Measurements from ENCODE around the gene CEP112. TPM values are rescaled to one million over a fixed set of nuclear protein-coding genes. Genes with fewer than 3 reads are reported as not detected.

CEP112 gene
- total and polyA plus RNA-seq, 10 of the 15 experiments (the other 5 are each of a cell fraction or from before 2014, with no cell fraction given), result 0.11 to 3.8 (median 0.32) TPM; not detected in 1

DNA sequence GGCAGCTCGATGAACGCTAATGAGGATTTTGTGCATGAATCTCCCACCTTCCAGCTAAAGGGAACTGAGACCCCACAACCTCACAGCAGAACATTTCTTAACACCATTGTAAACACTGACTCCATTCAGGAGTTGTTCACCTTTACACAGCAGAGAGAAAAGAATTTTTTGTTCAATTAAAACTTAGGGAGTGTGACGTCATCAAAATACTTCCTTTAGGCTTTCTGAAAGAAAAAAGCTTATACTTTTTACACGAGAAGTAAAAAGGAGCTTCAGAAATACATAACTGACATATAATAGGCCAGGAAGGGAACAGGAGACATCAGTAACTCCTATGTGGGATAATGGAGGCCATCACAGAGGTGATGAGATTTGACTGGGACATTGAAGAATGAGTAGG is 532.4 kb downstream of the CEP112 start:
- TF ChIP-seq ATF7 (IDR thresholded peaks at IDR 0.05; ENCODE audit: low read depth) (peak; percentile 68), CBX3 (IDR thresholded peaks at IDR 0.05; ENCODE audit: borderline replicate concordance, low read depth) (no peak)
- no peak overlapping the region for H3K27ac ChIP-seq (ENCODE audit: control insufficient read depth, insufficient read depth)
- intact Hi-C loops (cut with micrococcal nuclease; ENCODE audit: unreplicated experiment) (no loop called here), in situ Hi-C loops (cut with MboI) (no loop called here)
- ATAC-seq (no peak), DNase-seq (ENCODE audit: low read depth, low spot score) (no peak), FAIRE-seq (no peak)
- ChIA-PET POLR2A (no interaction called here), RAD21 (ENCODE audit: unreplicated experiment) (interaction anchor here (0.8 kb wide), 1 partner anchor 52 kb away, joined by 4 read pairs; no protein-coding TSS in a partner anchor), CTCF (interaction anchor here (1.1 kb wide), 1 partner anchor 10 kb away, joined by 3 read pairs; no protein-coding TSS in a partner anchor), SMC1A (ENCODE audit: uncharacterized antibody, unreplicated experiment) (interaction anchor here (0.8 to 1.3 kb wide), 6 partner anchors 9 to 104 kb away, joined by 3 to 5 read pairs (median 3); no protein-coding TSS in a partner anchor)
- no peaks in the 10 kb centered on the region for H4K20me1 ChIP-seq (ENCODE audit: control insufficient read depth, insufficient read depth)
- no peaks in the 10 kb centered on the region for H3K9me3 ChIP-seq (replicated peaks; ENCODE audit: control insufficient read depth, insufficient read depth, low read length)
- H3K79me2 ChIP-seq (ENCODE audit: control insufficient read depth, insufficient read depth, low read length), result no peaks in the 10 kb centered on the region
- H3K4me1 ChIP-seq (ENCODE audit: control insufficient read depth, insufficient read depth, low read length), result peaks cover 4% of the 10 kb centered on the region; the same call in 1 of the 2 replicates
- no peak overlapping the region for H3K4me3 ChIP-seq
- no peak overlapping the region for H3K9ac ChIP-seq (ENCODE audit: control insufficient read depth, insufficient read depth, low read length)
- H3K27me3 ChIP-seq (replicated peaks in 1 of 2; ENCODE audit: control insufficient read depth in 2 of 2, insufficient read depth in 2 of 2, low read length in 1 of 2), result no peaks in the 10 kb centered on the region
- H3K36me3 ChIP-seq (ENCODE audit: control insufficient read depth in 2 of 2, insufficient read depth in 2 of 2, low read length in 1 of 2), result no peaks in the 10 kb centered on the region
- BruUV-seq (replicated peaks), result no TSS peak
- 45% methylated on average over 4 of the region's 4 CpGs for WGBS (ENCODE audit: insufficient coverage, insufficient replicate concordance, low lambda C conversion rate, missing lambda C conversion rate)
- no peak overlapping the region for H3K4me2 ChIP-seq (ENCODE audit: control insufficient read depth, insufficient read depth)
- no peak overlapping the region for H2AFZ ChIP-seq (ENCODE audit: control insufficient read depth, low read depth, low read length)

DNA sequence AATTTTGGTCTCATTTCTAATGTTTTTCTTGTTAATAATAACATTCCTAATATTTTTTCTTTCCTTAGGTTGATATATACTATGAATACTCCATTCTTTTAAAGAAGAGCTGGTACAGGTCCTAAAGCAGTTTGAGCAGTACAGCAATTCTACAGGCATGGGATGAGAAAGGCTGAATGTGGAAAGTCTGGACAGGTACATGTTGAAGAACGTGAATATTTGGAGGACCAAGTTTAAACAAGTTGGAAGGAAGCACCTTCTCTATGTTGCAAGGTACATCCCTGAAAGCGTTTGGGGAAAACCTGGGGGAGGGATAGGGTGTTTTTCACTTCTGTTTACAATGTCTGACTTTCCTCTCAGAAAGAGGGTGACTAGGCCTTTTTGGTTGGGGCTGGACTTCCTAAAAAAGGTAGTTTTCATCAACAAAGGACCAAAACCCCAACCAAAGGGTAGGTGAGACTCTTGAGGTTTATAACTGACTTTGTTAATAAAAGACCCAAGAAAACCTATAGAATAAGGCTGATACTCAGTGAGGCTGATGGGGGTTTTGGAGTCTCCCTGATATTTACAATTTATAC is 534.6 kb downstream of the CEP112 start:
- Histone ChIP-seq H3K4me1 (ENCODE audit: control insufficient read depth, insufficient read depth, low read length) (peaks cover 4% of the 10 kb centered on the region; the same call in 1 of the 2 replicates), H2AFZ (ENCODE audit: control insufficient read depth, low read depth, low read length) (no peak overlapping the region), H4K20me1 (ENCODE audit: control insufficient read depth, insufficient read depth) (no peaks in the 10 kb centered on the region), H3K4me2 (ENCODE audit: control insufficient read depth, insufficient read depth) (no peak overlapping the region), H3K9me3 (replicated peaks; ENCODE audit: control insufficient read depth, insufficient read depth, low read length) (no peaks in the 10 kb centered on the region), H3K79me2 (ENCODE audit: control insufficient read depth, insufficient read depth, low read length) (no peaks in the 10 kb centered on the region), H3K9ac (ENCODE audit: control insufficient read depth, insufficient read depth, low read length) (no peak overlapping the region), H3K27me3 (replicated peaks in 1 of 2; ENCODE audit: control insufficient read depth in 2 of 2, insufficient read depth in 2 of 2, low read length in 1 of 2) (no peaks in the 10 kb centered on the region), H3K27ac (ENCODE audit: control insufficient read depth, insufficient read depth) (0 out of 2 replicates have a peak overlapping the region, but pooled peaks have one; percentile 1), H3K4me3 (no peak overlapping the region), H3K36me3 (ENCODE audit: control insufficient read depth in 2 of 2, insufficient read depth in 2 of 2, low read length in 1 of 2) (no peaks in the 10 kb centered on the region)
- ChIA-PET SMC1A (ENCODE audit: uncharacterized antibody, unreplicated experiment) (interaction anchor here (1.2 to 2.3 kb wide), 8 partner anchors 27 to 138 kb away, joined by 3 to 13 read pairs (median 5); no protein-coding TSS in a partner anchor), RAD21 (ENCODE audit: unreplicated experiment) (interaction anchor here (1.3 to 2.3 kb wide), 4 partner anchors 45 to 141 kb away, joined by 3 to 16 read pairs (median 4); no protein-coding TSS in a partner anchor), POLR2A (interaction anchor here (1.0 to 1.2 kb wide), 2 partner anchors 12 to 56 kb away, joined by 3 read pairs; no protein-coding TSS in a partner anchor), CTCF (interaction anchor here (1.4 kb wide), 1 partner anchor 140 kb away, joined by 5 read pairs; no protein-coding TSS in a partner anchor)
- WGBS (ENCODE audit: insufficient coverage, insufficient replicate concordance, low lambda C conversion rate, missing lambda C conversion rate), result 3% methylated on average over 2 of the region's 2 CpGs
- in situ Hi-C loops (cut with MboI) (no loop called here), intact Hi-C loops (cut with micrococcal nuclease; ENCODE audit: unreplicated experiment) (no loop called here)
- FAIRE-seq (peak; percentile 7), ATAC-seq (peak; percentile 53), DNase-seq (ENCODE audit: low read depth, low spot score) (no peak)
- peak; percentile 41 to 47 for TF ChIP-seq IKZF2 (IDR thresholded peaks at IDR 0.05)
- TF ChIP-seq, protein P1, sequence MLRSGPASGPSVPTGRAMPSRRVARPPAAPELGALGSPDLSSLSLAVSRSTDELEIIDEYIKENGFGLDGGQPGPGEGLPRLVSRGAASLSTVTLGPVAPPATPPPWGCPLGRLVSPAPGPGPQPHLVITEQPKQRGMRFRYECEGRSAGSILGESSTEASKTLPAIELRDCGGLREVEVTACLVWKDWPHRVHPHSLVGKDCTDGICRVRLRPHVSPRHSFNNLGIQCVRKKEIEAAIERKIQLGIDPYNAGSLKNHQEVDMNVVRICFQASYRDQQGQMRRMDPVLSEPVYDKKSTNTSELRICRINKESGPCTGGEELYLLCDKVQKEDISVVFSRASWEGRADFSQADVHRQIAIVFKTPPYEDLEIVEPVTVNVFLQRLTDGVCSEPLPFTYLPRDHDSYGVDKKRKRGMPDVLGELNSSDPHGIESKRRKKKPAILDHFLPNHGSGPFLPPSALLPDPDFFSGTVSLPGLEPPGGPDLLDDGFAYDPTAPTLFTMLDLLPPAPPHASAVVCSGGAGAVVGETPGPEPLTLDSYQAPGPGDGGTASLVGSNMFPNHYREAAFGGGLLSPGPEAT (IDR thresholded peaks at IDR 0.05; ENCODE audit: low read depth), result peak; percentile 55; the same call in 1 of the 2 replicates
- no peak for TF ChIP-seq EGR1 (IDR thresholded peaks at IDR 0.05; ENCODE audit: borderline replicate concordance in 1 of 2, low read depth in 2 of 2, low read length in 2 of 2)
- TF ChIP-seq, protein P2, sequence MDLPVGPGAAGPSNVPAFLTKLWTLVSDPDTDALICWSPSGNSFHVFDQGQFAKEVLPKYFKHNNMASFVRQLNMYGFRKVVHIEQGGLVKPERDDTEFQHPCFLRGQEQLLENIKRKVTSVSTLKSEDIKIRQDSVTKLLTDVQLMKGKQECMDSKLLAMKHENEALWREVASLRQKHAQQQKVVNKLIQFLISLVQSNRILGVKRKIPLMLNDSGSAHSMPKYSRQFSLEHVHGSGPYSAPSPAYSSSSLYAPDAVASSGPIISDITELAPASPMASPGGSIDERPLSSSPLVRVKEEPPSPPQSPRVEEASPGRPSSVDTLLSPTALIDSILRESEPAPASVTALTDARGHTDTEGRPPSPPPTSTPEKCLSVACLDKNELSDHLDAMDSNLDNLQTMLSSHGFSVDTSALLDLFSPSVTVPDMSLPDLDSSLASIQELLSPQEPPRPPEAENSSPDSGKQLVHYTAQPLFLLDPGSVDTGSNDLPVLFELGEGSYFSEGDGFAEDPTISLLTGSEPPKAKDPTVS (IDR thresholded peaks at IDR 0.05; ENCODE audit: low read depth, low read length), result no peak
- no peak for TF ChIP-seq YBX1 (IDR thresholded peaks at IDR 0.05)
- peak; percentile 51; the same call in 1 of the 2 replicates for TF ChIP-seq SMARCA5 (IDR thresholded peaks at IDR 0.05)
- peak; percentile 59 for TF ChIP-seq RUNX3 (IDR thresholded peaks at IDR 0.05; ENCODE audit: low read length)
- TF ChIP-seq SPI1 (IDR thresholded peaks at IDR 0.05; ENCODE audit: borderline replicate concordance, insufficient read depth, low read depth, low read length), result 0 out of 2 replicates have a peak, but pooled peaks have one; percentile 8
- no peak for TF ChIP-seq CBX5 (IDR thresholded peaks at IDR 0.05; ENCODE audit: low read depth)
- TF ChIP-seq IKZF1 (conservative IDR thresholded peaks at IDR 0.05), result peak; percentile 49
- no peak for TF ChIP-seq CHD4 (IDR thresholded peaks at IDR 0.05)
- BruUV-seq (replicated peaks), result no TSS peak

Data from GM12878 (cell line).